ENCODE results near the gene GAN. TPM values are rescaled to one million over a fixed set of nuclear protein-coding genes. Genes with fewer than 3 reads are reported as not detected.

The GAN gene
- total RNA-seq, 1 experiment from 2014 or later: 25.4 TPM

DNA sequence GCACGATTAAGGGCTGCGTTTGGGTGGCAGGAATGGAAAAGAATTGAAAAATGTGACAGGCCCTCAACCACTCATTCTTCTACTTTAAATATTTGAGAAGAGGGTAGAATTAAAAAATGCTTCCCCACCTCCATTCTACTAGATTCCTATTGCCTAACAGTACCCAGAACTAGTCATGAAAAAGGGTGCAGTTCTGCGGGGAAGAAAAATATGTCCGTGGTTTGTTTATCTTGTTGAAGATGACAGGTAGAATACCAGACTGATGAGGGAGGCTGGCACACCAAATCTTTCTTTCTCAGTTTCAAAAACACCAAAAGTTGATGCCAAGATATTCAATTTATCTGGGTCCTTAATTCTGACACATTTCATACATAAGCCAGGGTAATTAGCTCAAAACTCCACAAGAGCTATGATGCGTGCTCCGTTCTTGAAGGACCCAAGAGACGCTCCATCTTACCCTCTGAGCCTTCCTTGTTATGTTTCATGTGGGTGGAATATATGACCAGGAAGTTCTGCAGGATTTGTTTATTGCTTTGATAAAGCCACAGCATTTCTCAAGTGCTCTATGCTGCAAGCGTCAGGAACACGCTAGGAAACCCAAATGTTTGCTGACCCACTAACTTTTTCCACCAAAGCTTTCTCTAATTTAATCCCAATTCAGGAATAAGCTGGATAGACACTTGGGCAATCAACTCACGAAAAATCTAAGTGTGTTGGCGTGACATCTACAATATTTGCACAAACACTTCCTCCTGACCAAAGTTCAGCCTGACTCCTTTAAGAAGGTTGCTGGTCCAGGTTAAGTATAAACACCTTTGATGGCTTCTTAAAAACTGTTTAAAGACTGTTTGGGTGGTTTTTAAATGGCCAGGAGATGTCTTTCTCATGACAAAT lies 20.6 kb upstream of the GAN start (continued):
- TF ChIP-seq NR1H2 (CRISPR knock-in tag; IDR thresholded peaks at IDR 0.05): no peak
- TF ChIP-seq MXD4 (CRISPR knock-in tag; IDR thresholded peaks at IDR 0.05; ENCODE audit: borderline replicate concordance): no peak
- no peak for TF ChIP-seq CREB1 (CRISPR knock-in tag; IDR thresholded peaks at IDR 0.05)
- no peak for TF ChIP-seq TEAD1 (CRISPR knock-in tag; IDR thresholded peaks at IDR 0.05)
- TF ChIP-seq TCF7 (CRISPR knock-in tag; IDR thresholded peaks at IDR 0.05; ENCODE audit: low read depth): no peak
- no peak for TF ChIP-seq EMX1 (CRISPR knock-in tag; IDR thresholded peaks at IDR 0.05)
- TF ChIP-seq ZNF219 (CRISPR knock-in tag; IDR thresholded peaks at IDR 0.05; ENCODE audit: borderline replicate concordance): no peak
- no peak for TF ChIP-seq NR3C1 (CRISPR knock-in tag; conservative IDR thresholded peaks at IDR 0.05; ENCODE audit: low read depth)

- Mint-ChIP-seq H3K27me3 (ENCODE audit: low read depth) (no peaks in the 10 kb centered on the region; the same call in none of the 2 replicates), H3K36me3 (no peaks in the 10 kb centered on the region), H3K9me3 (no peaks in the 10 kb centered on the region; the same call in 1 of the 2 replicates), H3K4me3 (no peak overlapping the region), H3K4me1 (no peaks in the 10 kb centered on the region), H3K27ac (no peak overlapping the region)
- POLR2A ChIA-PET: no interaction called here
- DNase-seq (ENCODE audit: low spot score) (no peak), ATAC-seq (peak; percentile 80)
- CTCF ChIA-PET: interaction anchor here (0.9 kb wide), 1 partner anchor 12 kb away, joined by 4 read pairs; no protein-coding TSS in a partner anchor
- TF ChIP-seq PREB (CRISPR knock-in tag; IDR thresholded peaks at IDR 0.05; ENCODE audit: borderline replicate concordance) (no peak), ZNF138 (CRISPR knock-in tag; conservative IDR thresholded peaks at IDR 0.05) (no peak), ZNF232 (CRISPR knock-in tag; IDR thresholded peaks at IDR 0.05) (no peak), PRRX2 (CRISPR knock-in tag; IDR thresholded peaks at IDR 0.05) (no peak), GTF2I (CRISPR knock-in tag; conservative IDR thresholded peaks at IDR 0.05) (no peak), JAZF1 (CRISPR knock-in tag; IDR thresholded peaks at IDR 0.05) (no peak), IRF2 (CRISPR knock-in tag; IDR thresholded peaks at IDR 0.05; ENCODE audit: borderline replicate concordance, low read depth) (no peak), GABPB1 (CRISPR knock-in tag; IDR thresholded peaks at IDR 0.05) (no peak)
- TF ChIP-seq, protein P1, sequence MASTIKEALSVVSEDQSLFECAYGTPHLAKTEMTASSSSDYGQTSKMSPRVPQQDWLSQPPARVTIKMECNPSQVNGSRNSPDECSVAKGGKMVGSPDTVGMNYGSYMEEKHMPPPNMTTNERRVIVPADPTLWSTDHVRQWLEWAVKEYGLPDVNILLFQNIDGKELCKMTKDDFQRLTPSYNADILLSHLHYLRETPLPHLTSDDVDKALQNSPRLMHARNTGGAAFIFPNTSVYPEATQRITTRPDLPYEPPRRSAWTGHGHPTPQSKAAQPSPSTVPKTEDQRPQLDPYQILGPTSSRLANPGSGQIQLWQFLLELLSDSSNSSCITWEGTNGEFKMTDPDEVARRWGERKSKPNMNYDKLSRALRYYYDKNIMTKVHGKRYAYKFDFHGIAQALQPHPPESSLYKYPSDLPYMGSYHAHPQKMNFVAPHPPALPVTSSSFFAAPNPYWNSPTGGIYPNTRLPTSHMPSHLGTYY (CRISPR knock-in tag; IDR thresholded peaks at IDR 0.05): no peak
- TF ChIP-seq, protein P2, sequence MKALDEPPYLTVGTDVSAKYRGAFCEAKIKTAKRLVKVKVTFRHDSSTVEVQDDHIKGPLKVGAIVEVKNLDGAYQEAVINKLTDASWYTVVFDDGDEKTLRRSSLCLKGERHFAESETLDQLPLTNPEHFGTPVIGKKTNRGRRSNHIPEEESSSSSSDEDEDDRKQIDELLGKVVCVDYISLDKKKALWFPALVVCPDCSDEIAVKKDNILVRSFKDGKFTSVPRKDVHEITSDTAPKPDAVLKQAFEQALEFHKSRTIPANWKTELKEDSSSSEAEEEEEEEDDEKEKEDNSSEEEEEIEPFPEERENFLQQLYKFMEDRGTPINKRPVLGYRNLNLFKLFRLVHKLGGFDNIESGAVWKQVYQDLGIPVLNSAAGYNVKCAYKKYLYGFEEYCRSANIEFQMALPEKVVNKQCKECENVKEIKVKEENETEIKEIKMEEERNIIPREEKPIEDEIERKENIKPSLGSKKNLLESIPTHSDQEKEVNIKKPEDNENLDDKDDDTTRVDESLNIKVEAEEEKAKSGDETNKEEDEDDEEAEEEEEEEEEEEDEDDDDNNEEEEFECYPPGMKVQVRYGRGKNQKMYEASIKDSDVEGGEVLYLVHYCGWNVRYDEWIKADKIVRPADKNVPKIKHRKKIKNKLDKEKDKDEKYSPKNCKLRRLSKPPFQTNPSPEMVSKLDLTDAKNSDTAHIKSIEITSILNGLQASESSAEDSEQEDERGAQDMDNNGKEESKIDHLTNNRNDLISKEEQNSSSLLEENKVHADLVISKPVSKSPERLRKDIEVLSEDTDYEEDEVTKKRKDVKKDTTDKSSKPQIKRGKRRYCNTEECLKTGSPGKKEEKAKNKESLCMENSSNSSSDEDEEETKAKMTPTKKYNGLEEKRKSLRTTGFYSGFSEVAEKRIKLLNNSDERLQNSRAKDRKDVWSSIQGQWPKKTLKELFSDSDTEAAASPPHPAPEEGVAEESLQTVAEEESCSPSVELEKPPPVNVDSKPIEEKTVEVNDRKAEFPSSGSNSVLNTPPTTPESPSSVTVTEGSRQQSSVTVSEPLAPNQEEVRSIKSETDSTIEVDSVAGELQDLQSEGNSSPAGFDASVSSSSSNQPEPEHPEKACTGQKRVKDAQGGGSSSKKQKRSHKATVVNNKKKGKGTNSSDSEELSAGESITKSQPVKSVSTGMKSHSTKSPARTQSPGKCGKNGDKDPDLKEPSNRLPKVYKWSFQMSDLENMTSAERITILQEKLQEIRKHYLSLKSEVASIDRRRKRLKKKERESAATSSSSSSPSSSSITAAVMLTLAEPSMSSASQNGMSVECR (CRISPR knock-in tag; IDR thresholded peaks at IDR 0.05; ENCODE audit: borderline replicate concordance): no peak
- TF ChIP-seq, protein P3, sequence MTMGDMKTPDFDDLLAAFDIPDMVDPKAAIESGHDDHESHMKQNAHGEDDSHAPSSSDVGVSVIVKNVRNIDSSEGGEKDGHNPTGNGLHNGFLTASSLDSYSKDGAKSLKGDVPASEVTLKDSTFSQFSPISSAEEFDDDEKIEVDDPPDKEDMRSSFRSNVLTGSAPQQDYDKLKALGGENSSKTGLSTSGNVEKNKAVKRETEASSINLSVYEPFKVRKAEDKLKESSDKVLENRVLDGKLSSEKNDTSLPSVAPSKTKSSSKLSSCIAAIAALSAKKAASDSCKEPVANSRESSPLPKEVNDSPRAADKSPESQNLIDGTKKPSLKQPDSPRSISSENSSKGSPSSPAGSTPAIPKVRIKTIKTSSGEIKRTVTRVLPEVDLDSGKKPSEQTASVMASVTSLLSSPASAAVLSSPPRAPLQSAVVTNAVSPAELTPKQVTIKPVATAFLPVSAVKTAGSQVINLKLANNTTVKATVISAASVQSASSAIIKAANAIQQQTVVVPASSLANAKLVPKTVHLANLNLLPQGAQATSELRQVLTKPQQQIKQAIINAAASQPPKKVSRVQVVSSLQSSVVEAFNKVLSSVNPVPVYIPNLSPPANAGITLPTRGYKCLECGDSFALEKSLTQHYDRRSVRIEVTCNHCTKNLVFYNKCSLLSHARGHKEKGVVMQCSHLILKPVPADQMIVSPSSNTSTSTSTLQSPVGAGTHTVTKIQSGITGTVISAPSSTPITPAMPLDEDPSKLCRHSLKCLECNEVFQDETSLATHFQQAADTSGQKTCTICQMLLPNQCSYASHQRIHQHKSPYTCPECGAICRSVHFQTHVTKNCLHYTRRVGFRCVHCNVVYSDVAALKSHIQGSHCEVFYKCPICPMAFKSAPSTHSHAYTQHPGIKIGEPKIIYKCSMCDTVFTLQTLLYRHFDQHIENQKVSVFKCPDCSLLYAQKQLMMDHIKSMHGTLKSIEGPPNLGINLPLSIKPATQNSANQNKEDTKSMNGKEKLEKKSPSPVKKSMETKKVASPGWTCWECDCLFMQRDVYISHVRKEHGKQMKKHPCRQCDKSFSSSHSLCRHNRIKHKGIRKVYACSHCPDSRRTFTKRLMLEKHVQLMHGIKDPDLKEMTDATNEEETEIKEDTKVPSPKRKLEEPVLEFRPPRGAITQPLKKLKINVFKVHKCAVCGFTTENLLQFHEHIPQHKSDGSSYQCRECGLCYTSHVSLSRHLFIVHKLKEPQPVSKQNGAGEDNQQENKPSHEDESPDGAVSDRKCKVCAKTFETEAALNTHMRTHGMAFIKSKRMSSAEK (CRISPR knock-in tag; IDR thresholded peaks at IDR 0.05; ENCODE audit: borderline replicate concordance): no peak
- TF ChIP-seq, protein P4, sequence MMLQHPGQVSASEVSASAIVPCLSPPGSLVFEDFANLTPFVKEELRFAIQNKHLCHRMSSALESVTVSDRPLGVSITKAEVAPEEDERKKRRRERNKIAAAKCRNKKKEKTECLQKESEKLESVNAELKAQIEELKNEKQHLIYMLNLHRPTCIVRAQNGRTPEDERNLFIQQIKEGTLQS (CRISPR knock-in tag; conservative IDR thresholded peaks at IDR 0.05): no peak
- TF ChIP-seq, protein P5, sequence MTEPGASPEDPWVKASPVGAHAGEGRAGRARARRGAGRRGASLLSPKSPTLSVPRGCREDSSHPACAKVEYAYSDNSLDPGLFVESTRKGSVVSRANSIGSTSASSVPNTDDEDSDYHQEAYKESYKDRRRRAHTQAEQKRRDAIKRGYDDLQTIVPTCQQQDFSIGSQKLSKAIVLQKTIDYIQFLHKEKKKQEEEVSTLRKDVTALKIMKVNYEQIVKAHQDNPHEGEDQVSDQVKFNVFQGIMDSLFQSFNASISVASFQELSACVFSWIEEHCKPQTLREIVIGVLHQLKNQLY (CRISPR knock-in tag; IDR thresholded peaks at IDR 0.05): no peak
- TF ChIP-seq, protein P6, sequence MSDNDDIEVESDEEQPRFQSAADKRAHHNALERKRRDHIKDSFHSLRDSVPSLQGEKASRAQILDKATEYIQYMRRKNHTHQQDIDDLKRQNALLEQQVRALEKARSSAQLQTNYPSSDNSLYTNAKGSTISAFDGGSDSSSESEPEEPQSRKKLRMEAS (CRISPR knock-in tag; IDR thresholded peaks at IDR 0.05): no peak
Measured at GRCh38 chr16:81296631-81297030, 18.1 kb upstream of the GAN start.
